Islet precursor cell (in vitro differentiated cells): ENCODE results near the gene SEZ6L.
A peak's percentile ranks its signal among the peaks of the same experiment; 100 is the strongest.

Experiments used
- DNase-seq: peaks from one replicate; pipeline ENCODE4 v3.0.0-alpha.2; 2018

SEZ6L gene

GRCh38 chr22:26342745-26343410 lies 173.6 kb downstream of the SEZ6L start:
- no peak for DNase-seq

- DNase-seq = no peak
Measured at GRCh38 chr22:26345496-26345895, 176.2 kb downstream of the SEZ6L start.

GRCh38 chr22:26348810-26349526 lies 179.7 kb downstream of the SEZ6L start:
- DNase-seq = no peak

GRCh38 chr22:26354707-26355106 lies 185.4 kb downstream of the SEZ6L start:
- DNase-seq = no peak

GRCh38 chr22:26357281-26357680 lies 188.0 kb downstream of the SEZ6L start:
- no peak for DNase-seq

GRCh38 chr22:26357813-26358212 lies 188.6 kb downstream of the SEZ6L start:
- peak; percentile 63 for DNase-seq

- no peak for DNase-seq
Measured at GRCh38 chr22:26359156-26359555, 189.9 kb downstream of the SEZ6L start.

GRCh38 chr22:26360169-26360885 lies 191.1 kb downstream of the SEZ6L start:
- DNase-seq = peak; percentile 87

GRCh38 chr22:26362471-26362870 lies 193.2 kb downstream of the SEZ6L start:
- DNase-seq = no peak

- DNase-seq = peak; percentile 95
Measured at GRCh38 chr22:26364066-26365015, 195.1 kb downstream of the SEZ6L start.

- no peak for DNase-seq
Measured at GRCh38 chr22:26367402-26368245, 198.4 kb downstream of the SEZ6L start.

GRCh38 chr22:26372890-26373289 lies 203.6 kb downstream of the SEZ6L start:
- no peak for DNase-seq

GRCh38 chr22:26374391-26375026 lies 205.2 kb downstream of the SEZ6L start:
- DNase-seq = no peak

GRCh38 chr22:26377170-26377830 lies 208.0 kb downstream of the SEZ6L start:
- DNase-seq = no peak

- DNase-seq = no peak
Measured at GRCh38 chr22:26380072-26380830, 211.0 kb downstream of the SEZ6L start.

GRCh38 chr22:26382782-26383181 lies 213.5 kb downstream of the SEZ6L start:
- DNase-seq = no peak

GRCh38 chr22:26383968-26384556 lies 214.8 kb downstream of the SEZ6L start:
- DNase-seq = no peak

- DNase-seq = no peak
Measured at GRCh38 chr22:26385164-26385563, 215.9 kb downstream of the SEZ6L start.

- DNase-seq = no peak
Measured at GRCh38 chr22:26389125-26389524, 219.9 kb downstream of the SEZ6L start.

GRCh38 chr22:26391091-26391490 lies 221.8 kb downstream of the SEZ6L start:
- no peak for DNase-seq
